Natural killer cell (primary cell): ENCODE measurements around the gene MMEL1. TPM values are rescaled to one million over a fixed set of nuclear protein-coding genes. Genes with fewer than 3 reads are reported as not detected.

Source experiments
- ATAC-seq, 3 donors: fragments of 150-1000 bp in 2 of 3; fragments of 200-7000 bp in 1 of 3; cut with Tn5 transposase; 1 replicate in 1 of 3; 2 replicates in 2 of 3; pipeline ENCODE4 v1.10.0; 2021; ENCODE audit warnings: mild to moderate bottlenecking in 2 of 3, moderate library complexity in 2 of 3
- DNase-seq, 2 donors: peaks; one replicate each; pipeline versions ENCODE4 v3.0.0 to v3.0.0-alpha.2; 2013 to 2021; ENCODE audit warnings: mixed read lengths in 1 of 2
- H3K27ac ChIP-seq: one replicate; pipeline ENCODE4 v1.5.1; 2013; ENCODE audit warnings: mild to moderate bottlenecking, low read length
- H3K27me3 ChIP-seq: one replicate; pipeline ENCODE4 v1.6.1; 2013; ENCODE audit warnings: low read length; ENCODE audit not compliant: control insufficient read depth, insufficient read depth
- H3K36me3 ChIP-seq: one replicate; pipeline ENCODE4 v1.6.1; 2013; ENCODE audit warnings: low read length; ENCODE audit not compliant: control insufficient read depth, insufficient read depth
- H3K4me1 ChIP-seq: one replicate; pipeline ENCODE4 v1.6.1; 2013; ENCODE audit warnings: low read length; ENCODE audit not compliant: control insufficient read depth, insufficient read depth
- H3K4me3 ChIP-seq: one replicate; pipeline ENCODE4 v1.5.1; 2013; ENCODE audit warnings: low read length
- H3K9me3 ChIP-seq: one replicate; pipeline ENCODE4 v1.6.1; 2013; ENCODE audit warnings: low read length; ENCODE audit not compliant: control insufficient read depth, insufficient read depth
- H3K27ac Mint-ChIP-seq, 2 donors: one replicate each; pipeline ENCODE4 v1.8.0; 2022; ENCODE audit warnings: mild to moderate bottlenecking in 2 of 2, mixed read lengths in 2 of 2, moderate library complexity in 1 of 2
- H3K27me3 Mint-ChIP-seq, 2 donors: one replicate each; pipeline ENCODE4 v1.8.0; 2022; ENCODE audit warnings: low read depth in 2 of 2, mixed read lengths in 2 of 2
- H3K36me3 Mint-ChIP-seq: one replicate; pipeline ENCODE4 v1.8.0; 2022; ENCODE audit warnings: mixed read lengths
- H3K4me1 Mint-ChIP-seq, 2 donors: one replicate each; pipeline ENCODE4 v1.8.0; 2022; ENCODE audit warnings: mixed read lengths in 2 of 2
- H3K4me3 Mint-ChIP-seq: one replicate; pipeline ENCODE4 v1.8.0; 2022; ENCODE audit warnings: mild to moderate bottlenecking, moderate library complexity, mixed read lengths
- H3K9me3 Mint-ChIP-seq, 2 donors: one replicate each; pipeline ENCODE4 v1.8.0; 2022; ENCODE audit warnings: mixed read lengths in 2 of 2
- WGBS: methylation state at CpG from one replicate; pipeline ENCODE4 v1.1.7; 2013; ENCODE audit warnings: missing lambda C conversion rate; ENCODE audit not compliant: insufficient coverage; 5-methylcytosine and 5-hydroxymethylcytosine counted together
- intact Hi-C: fragments of 100-400 bp; cut with micrococcal nuclease; formaldehyde crosslinking; loops from one replicate; pipeline ENCODE4 v1.14.2; 2022
- total RNA-seq, 4 donors: library from RNA; stranded (reverse); fragments of 120-200 nt in 1 of 4; gene quantifications; one replicate each; pipeline versions ENCODE4 v1.2.3 to v1.2.4, GENCODE V29; 2013 to 2022
- TF ChIP-seq, protein P1 (sequence below): fragments of 200-600 bp; IDR thresholded peaks from one replicate; pipeline ENCODE4 v1.8.0; 2022; ENCODE audit warnings: antibody characterized with exemption

MMEL1 gene
- total RNA-seq, 3 donors from 2014 or later (not counting 1 experiment from before 2014, with no cell fraction given), result 1.3 to 2.0 TPM; not detected in 1

DNA sequence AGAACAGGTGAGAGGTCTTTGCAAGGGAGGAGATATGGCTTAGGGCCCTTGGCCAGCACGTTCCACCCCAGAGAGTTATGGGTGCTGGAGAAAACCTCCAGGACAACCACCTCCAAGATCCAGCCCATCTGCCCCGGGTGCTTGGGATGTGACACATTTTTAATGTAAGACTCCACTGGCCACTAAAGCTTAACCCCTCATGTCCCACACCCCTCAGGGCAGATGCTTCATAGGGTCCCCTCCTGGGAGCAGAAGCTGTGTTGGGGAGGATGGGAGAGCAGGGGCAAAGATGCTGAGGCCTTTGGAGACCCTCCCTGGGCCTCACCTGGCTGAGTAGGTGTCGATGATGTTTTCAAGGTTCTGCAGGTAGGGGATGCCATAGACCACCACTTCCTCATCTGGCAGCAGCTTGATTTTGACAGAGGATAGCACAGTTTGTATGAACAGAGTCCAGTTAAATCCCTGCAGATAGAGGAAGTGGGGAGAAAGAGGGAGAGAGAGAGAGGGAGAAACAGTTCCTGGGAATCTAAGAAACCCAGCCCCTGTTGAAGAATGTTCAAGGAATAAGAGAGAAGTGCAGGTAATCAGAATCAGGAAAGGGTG is 34.4 kb downstream of the MMEL1 start:
- Mint-ChIP-seq H3K27me3 (peaks cover 16 to 17% of the 10 kb centered on the region in 2 donors), H3K4me1 (peaks cover 0 to 9% of the 10 kb centered on the region in 2 donors), H3K27ac (no peak overlapping the region), H3K4me3 (no peak overlapping the region), H3K36me3 (no peaks in the 10 kb centered on the region), H3K9me3 (no peaks in the 10 kb centered on the region)
- intact Hi-C loops, result no loop called here
- H3K27me3 ChIP-seq, result no peaks in the 10 kb centered on the region
- H3K4me3 ChIP-seq, result no peak overlapping the region
- TF ChIP-seq, protein P1, sequence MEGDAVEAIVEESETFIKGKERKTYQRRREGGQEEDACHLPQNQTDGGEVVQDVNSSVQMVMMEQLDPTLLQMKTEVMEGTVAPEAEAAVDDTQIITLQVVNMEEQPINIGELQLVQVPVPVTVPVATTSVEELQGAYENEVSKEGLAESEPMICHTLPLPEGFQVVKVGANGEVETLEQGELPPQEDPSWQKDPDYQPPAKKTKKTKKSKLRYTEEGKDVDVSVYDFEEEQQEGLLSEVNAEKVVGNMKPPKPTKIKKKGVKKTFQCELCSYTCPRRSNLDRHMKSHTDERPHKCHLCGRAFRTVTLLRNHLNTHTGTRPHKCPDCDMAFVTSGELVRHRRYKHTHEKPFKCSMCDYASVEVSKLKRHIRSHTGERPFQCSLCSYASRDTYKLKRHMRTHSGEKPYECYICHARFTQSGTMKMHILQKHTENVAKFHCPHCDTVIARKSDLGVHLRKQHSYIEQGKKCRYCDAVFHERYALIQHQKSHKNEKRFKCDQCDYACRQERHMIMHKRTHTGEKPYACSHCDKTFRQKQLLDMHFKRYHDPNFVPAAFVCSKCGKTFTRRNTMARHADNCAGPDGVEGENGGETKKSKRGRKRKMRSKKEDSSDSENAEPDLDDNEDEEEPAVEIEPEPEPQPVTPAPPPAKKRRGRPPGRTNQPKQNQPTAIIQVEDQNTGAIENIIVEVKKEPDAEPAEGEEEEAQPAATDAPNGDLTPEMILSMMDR, result no peak
- no peaks in the 10 kb centered on the region for H3K36me3 ChIP-seq
- H3K27ac ChIP-seq, result no peak overlapping the region
- H3K4me1 ChIP-seq, result peaks cover 11% of the 10 kb centered on the region
- ATAC-seq (no peak), DNase-seq (no peak)
- WGBS, result 77% methylated on average over 3 of the region's 3 CpGs
- H3K9me3 ChIP-seq, result no peaks in the 10 kb centered on the region

DNA sequence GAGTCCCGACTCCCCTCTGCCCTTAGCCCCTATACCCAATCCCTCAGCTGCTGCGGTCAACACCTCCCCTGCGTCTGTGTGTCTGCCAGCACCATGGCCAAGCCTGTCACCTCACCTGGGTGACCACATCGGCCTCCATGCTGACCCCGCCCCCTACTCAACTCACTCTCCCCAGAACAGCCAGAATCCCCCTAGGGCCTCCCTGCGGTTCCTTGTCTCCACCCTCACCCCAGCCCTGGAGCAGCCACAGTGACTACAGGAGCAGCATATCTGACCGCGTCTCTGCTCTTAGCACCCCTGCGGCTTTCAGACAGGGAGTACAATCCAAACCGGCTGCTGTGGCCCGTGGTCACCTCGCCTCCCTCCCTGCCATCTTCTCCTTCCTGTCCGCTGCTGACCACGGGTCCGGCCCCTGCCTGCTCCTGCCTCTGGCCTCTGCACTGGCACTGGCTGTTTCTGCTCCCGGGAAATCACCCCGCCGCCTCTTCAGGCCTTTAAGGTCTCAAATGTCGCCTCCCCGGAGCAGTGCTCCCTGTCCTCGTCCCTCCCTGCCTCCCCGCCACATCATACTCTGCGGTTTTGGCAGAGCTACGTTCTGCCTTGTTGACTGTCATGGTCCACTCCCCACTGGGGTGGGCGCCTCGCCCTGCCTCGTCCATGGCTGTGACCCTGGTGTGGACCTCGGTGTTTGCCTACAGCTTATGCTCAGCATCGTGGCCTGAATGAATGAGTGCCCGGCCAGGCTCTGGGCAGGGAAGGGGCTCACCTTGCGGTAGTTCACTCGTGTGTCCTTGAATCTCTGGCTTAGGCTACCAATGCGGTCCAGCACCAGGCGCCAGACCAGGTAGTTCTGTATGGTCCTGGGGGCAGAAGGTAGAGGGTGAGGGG is 35.1 kb downstream of the MMEL1 start:
- H3K9me3 Mint-ChIP-seq, result no peaks in the 10 kb centered on the region
- Histone ChIP-seq H3K9me3 (no peaks in the 10 kb centered on the region), H3K4me3 (no peak overlapping the region), H3K27me3 (no peaks in the 10 kb centered on the region), H3K4me1 (peaks cover 11% of the 10 kb centered on the region), H3K27ac (no peak overlapping the region), H3K36me3 (no peaks in the 10 kb centered on the region)
- WGBS, result 70% methylated on average over 34 of the region's 34 CpGs
- no peak overlapping the region for H3K27ac Mint-ChIP-seq
- no peaks in the 10 kb centered on the region for H3K36me3 Mint-ChIP-seq
- H3K27me3 Mint-ChIP-seq, result peaks cover 14 to 15% of the 10 kb centered on the region in 2 donors
- intact Hi-C loops, result no loop called here
- H3K4me1 Mint-ChIP-seq, result peaks cover 0 to 12% of the 10 kb centered on the region in 2 donors
- DNase-seq (no peak), ATAC-seq (peak in 2 of 3 donors; percentile 36 to 71)
- TF ChIP-seq, protein P1, result no peak
- H3K4me3 Mint-ChIP-seq, result no peak overlapping the region

DNA sequence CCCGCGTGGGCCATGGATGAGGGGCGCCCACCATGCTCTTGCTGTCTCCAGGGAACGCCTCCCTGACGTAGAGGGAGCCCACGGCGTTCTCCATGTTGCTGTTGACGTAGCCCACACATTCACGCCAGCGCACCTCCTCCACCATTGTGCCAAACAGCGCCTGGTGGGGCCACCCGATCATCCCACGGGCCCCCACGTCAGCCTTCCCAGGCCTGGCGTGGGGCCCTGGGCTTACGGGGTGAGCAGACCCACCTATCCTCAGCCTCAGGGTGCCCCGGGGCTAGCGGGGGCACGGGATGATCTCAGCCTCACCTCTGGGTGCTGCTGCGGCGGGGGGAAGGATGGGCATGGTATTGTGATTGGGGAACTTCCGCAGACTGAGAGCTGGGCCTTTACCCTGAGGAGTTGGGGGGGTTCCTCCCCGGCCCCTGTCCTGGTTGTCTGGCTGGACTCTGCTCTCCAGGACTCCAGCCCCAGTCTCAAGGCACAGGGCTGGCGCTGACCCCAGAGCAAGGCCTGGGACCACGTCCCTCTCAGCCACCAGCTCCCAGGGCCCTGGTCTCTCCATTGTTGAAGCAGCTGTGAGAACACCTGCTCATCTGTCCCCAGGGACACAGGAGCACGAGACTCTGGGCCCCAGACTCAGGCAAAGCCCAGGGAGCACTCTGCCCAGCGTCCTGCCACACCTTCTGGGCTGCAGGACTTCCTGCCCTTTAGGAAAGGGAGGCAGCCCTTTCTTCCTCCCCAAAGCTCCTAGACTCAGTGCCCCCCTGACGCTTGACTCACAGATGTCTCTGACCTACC is 36.1 kb downstream of the MMEL1 start:
- TF ChIP-seq, protein P1, result no peak
- 86% methylated on average over 25 of the region's 28 CpGs for WGBS
- Histone ChIP-seq H3K4me3 (no peak overlapping the region), H3K4me1 (peaks cover 11% of the 10 kb centered on the region), H3K27ac (no peak overlapping the region), H3K9me3 (no peaks in the 10 kb centered on the region), H3K27me3 (no peaks in the 10 kb centered on the region), H3K36me3 (no peaks in the 10 kb centered on the region)
- Mint-ChIP-seq H3K9me3 (no peaks in the 10 kb centered on the region), H3K36me3 (no peaks in the 10 kb centered on the region), H3K27me3 (peaks cover 8 to 9% of the 10 kb centered on the region in 2 donors), H3K4me1 (peaks cover 0 to 13% of the 10 kb centered on the region in 2 donors), H3K27ac (no peak overlapping the region), H3K4me3 (no peak overlapping the region)
- ATAC-seq (no peak), DNase-seq (no peak)
- intact Hi-C loops, result no loop called here
